T-helper 1 cell treated with Interleukin-12 subunit alpha and Interleukin-12 subunit beta and Interleukin-4 antibody, amounts not matched to agents 30 ng/mL and 1 ng/mL, for 36 hours (primary cell): ENCODE measurements around the gene TAF1B. TPM values are rescaled to one million over a fixed set of nuclear protein-coding genes. Genes with fewer than 3 reads are reported as not detected.
"Not testable (repeated sequence)": the region's sequence is repeated elsewhere in the genome, so short reads cannot be mapped to it uniquely, and the experiment has no call there.

Experiments
- intact Hi-C: fragments of 100-400 bp; cut with micrococcal nuclease; formaldehyde crosslinking; loops from one replicate; pipeline ENCODE4 v1.15.1; 2024
- total RNA-seq: library from RNA; stranded (reverse); gene quantifications from 2 replicates; pipeline ENCODE4 v1.2.3, GENCODE V29; 2022

Gene TAF1B
- total RNA-seq, 1 donor from 2014 or later = 36.1 TPM

GRCh38 chr2:9826208-9826607, 17.1 kb upstream of the TAF1B start:
- intact Hi-C loops = no loop called here

GRCh38 chr2:9830685-9831410, 12.4 kb upstream of the TAF1B start:
- intact Hi-C loops = no loop called here

- intact Hi-C loops = no loop called here
These were observed 11.6 kb upstream of the TAF1B start for GRCh38 chr2:9831670-9832069.

- intact Hi-C loops = no loop called here
These were observed 10.7 kb upstream of the TAF1B start for GRCh38 chr2:9832586-9832985.

DNA sequence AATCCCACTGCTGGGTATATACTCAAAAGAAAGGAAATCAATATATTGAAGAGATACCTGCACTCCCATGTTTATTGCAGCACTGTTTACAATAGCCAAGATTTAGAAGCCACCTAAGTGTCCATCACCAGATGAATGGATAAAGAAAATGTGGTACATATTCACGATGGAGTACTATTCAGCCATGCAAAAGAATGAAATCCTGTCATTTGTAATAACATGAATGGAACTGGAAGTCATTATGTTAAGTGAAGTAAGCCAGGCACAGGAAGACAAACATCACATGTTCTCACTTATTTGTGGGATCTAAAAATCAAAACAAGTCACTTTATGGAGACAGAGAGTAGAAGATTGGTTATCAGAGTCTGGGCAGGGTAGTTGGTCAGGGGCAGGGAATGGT, 8.2 kb upstream of the TAF1B start:
- intact Hi-C loops = not testable (repeated sequence)

- intact Hi-C loops = no loop called here
These were observed 7.2 kb upstream of the TAF1B start for GRCh38 chr2:9836074-9836473.

DNA sequence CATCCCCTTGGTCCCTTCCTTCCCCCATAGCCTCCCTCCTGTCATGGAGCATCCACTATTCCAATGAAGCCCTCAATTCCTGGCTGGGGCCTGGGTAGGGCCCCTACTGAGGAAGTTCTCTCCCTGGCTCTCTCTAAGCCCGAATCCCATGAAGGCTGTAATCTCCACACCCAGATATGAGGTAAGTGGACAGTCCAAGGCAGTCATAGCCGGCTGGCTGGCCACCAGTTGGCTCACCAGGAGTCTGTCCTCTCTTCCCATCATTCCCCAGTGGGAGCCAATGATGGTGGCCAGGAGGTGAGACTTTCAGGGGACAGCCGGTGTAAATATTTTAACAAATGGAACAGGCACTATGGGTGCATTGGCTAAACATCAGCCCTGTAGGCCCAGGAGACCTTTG, 6.8 kb upstream of the TAF1B start:
- intact Hi-C loops = no loop called here

DNA sequence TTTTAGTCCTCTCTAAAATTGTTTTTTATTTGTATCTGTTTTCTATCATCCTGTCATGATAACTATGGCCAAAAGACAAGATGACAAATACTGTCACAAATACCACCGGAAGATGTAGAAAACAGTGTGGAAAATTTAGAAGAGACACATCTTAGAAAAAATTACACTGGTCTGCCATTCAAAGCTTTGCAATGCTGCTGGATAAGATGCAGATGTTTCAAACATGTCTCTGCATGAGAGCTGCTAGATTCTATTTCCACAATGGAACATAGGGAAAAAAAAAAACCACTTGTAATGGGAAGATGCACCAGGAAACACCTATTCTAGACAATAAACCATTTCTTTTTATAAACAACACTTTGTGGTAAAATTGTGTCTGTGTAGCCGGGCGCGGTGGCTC, 5.8 kb upstream of the TAF1B start:
- intact Hi-C loops = no loop called here

DNA sequence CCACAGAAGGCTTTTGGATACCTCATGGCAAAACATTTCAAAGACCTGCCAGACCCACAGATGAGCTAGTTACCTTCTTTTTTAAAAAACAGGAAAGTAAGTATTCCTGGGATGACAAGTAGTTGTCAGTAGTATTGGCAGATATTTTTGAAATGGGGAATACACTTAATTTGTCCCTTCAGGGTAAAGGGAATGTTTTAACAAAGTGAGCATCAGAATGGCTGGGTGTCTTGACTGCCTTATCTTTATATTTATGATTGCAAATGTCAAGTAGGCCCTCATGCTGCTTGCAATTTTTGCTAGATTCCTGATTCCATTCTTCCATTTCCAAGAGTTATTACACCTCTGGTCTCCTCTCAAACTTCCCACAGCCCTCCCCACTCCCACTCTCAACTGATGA, 4.9 kb upstream of the TAF1B start:
- intact Hi-C loops = no loop called here

GRCh38 chr2:9842487-9843228, 616 bp upstream of the TAF1B start:
- intact Hi-C loops = loop anchor here (1.0 to 2.0 kb wide), 11 partner anchors 28 to 606 kb away; partner anchors contain the start of genes ADAM17, CPSF3, GRHL1 and HPCAL1

DNA sequence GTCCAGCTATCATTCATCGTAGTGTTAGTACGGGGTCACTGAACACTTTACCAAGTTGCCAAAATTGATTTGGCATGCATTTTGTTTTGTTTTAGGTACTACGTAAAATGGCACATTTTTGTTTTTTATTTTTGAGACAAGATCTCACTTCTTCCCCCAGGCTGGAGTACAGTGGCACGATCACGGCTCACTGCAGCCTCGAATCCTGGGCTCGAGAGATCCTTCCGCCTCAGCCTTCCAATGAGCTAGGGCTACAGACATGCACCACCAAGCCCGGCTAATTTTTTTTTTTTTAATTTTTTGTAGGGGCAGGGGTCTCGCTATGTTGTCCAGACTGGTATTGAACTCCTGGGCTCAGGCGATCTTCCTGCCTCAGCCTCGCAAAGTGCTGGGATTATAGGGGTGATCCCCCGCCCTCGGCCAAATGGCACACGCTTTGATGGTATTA, 786 bp downstream of the TAF1B start:
- intact Hi-C loops = no loop called here

DNA sequence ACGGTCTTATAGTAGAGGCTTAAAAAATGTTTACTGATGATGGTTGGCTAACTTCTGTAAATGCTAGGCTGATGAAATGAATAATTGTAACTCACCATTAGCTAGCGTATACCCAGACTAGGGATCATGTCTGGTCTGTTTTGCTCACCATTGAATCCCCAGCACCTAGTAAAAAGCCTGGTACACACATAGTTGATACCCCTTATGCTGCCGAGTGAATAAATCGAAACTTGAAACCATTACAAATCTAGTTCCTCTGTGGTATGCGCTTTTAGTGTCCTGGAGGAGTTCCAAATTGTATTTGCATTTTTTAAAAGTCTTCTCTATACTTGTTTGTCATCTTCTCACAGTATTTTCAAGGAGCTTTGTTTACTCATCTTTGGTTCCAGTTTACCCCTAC, 1.3 kb downstream of the TAF1B start:
- intact Hi-C loops = no loop called here

DNA sequence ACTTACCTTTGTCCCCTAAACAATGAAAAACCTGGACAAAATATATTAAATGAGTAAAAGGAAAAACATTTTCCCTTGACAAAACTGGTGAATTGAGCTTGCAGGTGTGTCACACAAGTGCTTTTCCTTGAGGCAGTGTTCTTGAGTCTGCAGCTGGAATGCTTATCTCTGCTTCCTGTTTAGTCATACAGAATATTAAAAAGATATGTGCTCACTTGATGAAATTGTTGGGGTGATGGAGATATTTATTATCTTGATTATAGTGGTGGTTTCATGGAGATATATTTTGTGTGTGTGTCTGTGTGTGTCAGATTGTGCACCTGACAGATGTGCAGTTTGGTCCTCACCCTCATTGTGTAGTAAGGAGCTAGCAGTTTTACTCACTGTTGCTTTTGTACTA, 3.3 kb downstream of the TAF1B start:
- intact Hi-C loops = no loop called here

- intact Hi-C loops = no loop called here
These were observed 3.9 kb downstream of the TAF1B start for GRCh38 chr2:9847140-9847539.

DNA sequence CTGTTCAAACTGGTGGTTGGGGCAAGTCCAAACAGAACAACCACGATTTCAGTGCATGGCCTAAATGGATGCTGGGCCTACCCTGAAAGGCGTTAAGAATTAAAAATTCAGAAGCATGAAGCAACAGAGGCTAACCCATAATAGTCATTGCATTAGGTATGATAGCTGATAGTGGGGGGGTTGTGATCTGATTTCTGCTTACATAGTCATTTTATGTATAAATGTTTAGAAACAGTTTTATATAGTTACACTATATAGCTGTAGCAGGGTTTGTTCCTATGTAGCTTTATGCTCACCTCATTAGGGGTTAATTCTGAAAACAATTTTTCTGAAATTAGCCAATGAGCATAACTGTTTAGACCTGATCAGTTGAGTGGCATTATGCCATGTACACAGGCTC, 9.6 kb downstream of the TAF1B start:
- intact Hi-C loops = no loop called here

DNA sequence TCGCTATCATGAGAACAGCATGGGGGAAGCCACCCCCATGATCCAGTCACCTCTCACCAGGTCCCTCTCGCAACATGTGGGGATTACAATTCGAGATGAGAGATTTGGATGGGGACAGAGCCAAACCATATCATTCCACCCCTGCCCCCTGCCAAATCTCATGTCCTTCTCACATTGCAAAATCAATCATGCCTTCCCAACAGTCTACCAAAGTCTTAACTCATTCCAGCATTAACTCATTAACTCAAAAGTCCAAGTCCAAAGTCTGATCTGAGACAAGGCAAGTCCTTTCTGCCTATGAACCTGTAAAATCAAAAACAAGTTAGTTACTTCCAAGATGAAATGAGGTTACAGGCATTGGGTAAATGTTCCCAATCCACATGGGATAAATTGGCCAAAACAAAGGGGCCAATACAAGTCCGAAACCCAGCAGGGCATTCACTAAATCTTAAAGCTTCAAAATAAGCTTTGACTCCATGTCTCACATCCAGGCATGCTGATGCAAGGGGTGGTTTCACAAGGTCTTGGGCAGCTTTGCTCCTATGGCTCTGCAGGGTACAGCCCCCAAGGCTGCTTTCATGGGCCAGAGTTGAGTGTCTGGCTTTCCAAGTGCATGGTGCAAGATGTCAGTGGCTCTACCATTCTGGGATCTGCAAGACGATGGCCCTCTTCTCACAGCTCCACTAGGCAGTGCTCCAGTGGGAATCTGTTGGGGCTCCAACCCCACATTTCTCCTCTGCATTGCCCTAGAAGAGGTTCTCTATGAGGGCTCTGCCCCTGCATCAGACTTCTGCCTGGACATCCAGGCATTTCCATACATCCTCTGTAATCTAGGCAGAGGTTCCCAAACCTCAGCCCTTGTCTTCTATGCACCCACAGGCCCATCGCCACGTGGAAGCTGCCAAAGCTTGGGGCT, 14.8 kb downstream of the TAF1B start:
- intact Hi-C loops = no loop called here

DNA sequence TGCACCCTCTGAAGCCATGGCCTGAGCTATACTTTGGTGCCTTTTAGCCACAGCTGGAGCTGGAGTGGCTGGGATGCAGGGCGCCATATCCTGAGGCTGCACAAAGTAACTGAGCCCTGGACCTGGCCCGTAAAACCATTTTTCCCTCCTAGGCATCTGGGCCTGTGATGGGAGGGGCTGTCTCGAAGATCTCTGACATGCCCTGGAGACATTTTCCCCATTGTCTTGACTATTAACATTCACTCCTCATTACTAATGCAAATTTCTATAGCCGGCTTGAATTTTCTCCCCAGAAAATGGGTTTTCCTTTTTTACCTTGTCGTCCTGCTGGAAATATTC, 15.4 kb downstream of the TAF1B start:
- intact Hi-C loops = no loop called here

GRCh38 chr2:9860922-9861580, 17.8 kb downstream of the TAF1B start:
- intact Hi-C loops = not testable (repeated sequence)

DNA sequence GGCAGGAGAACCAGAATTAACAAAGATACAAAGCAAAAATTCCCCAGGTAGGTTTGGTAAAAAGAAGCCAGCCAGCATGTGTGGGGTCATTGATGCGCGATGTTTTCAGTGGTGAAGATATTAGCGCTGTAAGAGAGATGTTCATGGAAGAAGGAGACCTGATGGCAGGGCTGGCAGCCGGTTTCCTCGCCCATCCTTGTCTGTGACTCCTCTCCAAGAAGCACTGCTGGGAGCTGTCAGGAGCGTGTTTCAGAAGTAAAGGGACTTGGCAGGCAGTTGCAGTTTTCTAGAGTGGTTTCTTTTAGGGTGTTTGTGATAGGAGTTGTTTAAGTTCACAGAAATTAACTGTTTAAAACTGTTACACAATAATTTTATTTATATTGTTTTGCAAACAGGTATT, 24.6 kb downstream of the TAF1B start:
- intact Hi-C loops = no loop called here

DNA sequence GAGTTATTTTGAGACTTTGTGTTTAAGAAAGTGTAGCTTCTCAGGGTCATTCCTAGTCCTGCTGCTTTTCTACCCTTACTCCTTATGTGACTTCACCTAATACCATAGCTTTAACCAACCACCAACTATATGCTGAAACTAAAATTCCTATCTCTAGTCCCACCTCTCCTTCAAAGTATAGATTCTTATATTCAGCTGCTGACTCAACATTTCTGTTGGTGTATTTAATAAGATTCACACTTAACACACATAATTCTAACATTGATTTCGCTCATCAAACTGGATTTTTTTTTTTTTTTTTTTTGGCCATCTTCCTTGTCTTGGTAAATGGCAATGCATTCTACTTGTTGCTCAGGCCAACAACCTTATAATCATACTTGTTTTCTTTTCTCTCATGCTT, 30.1 kb downstream of the TAF1B start:
- intact Hi-C loops = no loop called here

GRCh38 chr2:9877026-9877425, 33.8 kb downstream of the TAF1B start:
- intact Hi-C loops = no loop called here
